ENCODE measurements around the gene RNH1.

DNA sequence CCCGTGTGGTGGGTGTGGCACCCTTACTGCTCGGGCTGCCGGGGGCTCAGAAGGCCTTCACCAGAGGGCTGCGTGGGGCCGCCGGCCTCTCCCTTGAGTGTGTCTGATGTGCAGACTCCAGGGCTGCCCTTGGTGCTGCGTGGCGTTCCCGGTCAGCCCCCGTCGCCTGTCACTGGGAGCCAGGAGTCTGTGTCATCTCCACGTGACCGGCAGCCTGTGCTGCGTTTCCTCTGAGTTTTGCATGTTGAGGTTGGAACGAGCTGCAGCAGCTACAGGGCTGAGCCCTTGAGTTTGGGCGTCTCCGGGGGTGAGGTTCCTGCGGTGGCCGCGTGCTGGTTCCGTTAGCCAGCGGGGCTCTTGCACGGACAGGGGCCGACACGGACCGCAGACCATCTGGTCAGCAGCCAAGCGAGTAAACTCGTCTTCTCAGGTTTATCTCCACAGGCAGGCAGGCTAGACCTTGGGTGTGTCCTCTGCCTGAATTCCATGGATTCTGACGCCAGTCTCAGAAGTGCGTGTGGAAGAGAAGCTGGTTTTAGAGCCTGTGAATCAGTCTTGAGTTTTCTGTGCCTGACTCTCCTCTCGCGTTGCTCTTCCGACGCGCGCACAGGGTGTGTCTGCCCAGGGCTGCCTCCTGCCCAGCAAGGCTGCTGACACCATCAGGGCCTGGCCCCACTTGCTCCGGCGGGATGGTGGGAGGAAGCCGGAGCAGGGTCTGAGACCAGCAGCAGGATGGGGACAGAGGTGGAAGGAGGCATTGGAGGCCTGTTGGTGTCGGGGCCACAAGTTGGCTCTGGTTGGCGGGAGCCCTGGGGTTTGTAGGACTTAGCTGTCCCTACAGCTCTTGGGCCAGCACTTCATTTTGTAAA lies 46.5 kb downstream of the RNH1 start:
- TF ChIP-seq CTCF (IDR thresholded peaks at IDR 0.05; ENCODE audit: insufficient read depth, low read length, poor library complexity, severe bottlenecking) (no peak), EZH2phosphoT487 (conservative IDR thresholded peaks at IDR 0.05; ENCODE audit: low read length) (no peak)
